ENCODE results near the gene LRP1-AS. TPM values are rescaled to one million over a fixed set of nuclear protein-coding genes. Genes with fewer than 3 reads are reported as not detected.
A peak's percentile ranks its signal among the peaks of the same experiment; 100 is the strongest.

Gene LRP1-AS
- total and polyA plus RNA-seq, 5 donors, result not detected

DNA sequence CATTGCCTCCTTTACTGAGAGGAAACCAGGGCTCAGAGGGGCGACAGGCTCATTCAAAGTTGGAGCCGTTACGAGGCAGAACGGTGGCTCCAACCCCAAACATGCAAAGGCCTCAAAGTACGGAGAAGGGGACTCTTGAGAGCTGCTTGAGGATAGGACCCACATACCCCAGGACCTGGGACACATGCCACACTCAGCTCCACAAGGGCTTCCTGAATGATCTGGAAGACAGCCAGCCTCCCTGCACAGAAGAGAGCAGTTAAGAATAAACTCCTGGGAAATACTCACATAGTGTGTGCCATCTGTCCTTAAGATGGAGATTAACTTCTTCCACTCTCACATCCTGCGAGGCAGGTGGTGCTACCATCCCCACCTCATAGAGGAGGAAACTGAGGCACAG lies 42.6 kb upstream of the LRP1-AS start:
- peak in 1 of 3 donors; percentile 79 for DNase-seq
- 36% methylated on average over 6 of the region's 6 CpGs for WGBS
- peak; percentile 15 to 39 for ATAC-seq
- H3K27ac ChIP-seq (ENCODE audit: low read length), result no peak overlapping the region
- H3K4me1 ChIP-seq (ENCODE audit: control insufficient read depth, insufficient read depth, low read length), result no peaks in the 10 kb centered on the region
- no peaks in the 10 kb centered on the region for H3K27me3 ChIP-seq (ENCODE audit: control insufficient read depth, insufficient read depth)
- intact Hi-C loops (cut with DNase I), result no loop called here
- no peak overlapping the region for H3K4me3 ChIP-seq (ENCODE audit: low read length)
- H3K9me3 ChIP-seq (ENCODE audit: control insufficient read depth, low read length), result no peaks in the 10 kb centered on the region

DNA sequence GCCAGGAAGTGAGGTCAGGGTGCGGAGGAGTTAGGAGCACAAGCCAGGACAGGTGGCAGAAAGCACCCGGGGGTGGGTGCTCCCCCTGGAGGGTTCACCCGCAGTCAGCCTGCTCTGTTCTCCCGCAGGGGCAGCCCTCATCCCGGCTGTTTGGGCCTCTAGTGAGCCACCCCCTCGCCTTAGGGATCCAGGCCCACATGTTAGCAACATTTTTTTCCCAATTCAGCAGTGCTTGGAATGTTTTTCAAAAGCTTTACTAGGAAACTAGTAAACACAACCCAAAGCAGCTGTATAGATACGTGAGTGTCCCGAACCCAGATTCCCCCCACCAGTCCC lies 40.6 kb upstream of the LRP1-AS start:
- Histone ChIP-seq H3K4me1 (ENCODE audit: control insufficient read depth, insufficient read depth, low read length) (no peaks in the 10 kb centered on the region), H3K27ac (ENCODE audit: low read length) (no peak overlapping the region), H3K9me3 (ENCODE audit: control insufficient read depth, low read length) (no peaks in the 10 kb centered on the region), H3K27me3 (ENCODE audit: control insufficient read depth, insufficient read depth) (no peaks in the 10 kb centered on the region), H3K4me3 (ENCODE audit: low read length) (no peak overlapping the region)
- intact Hi-C loops (cut with DNase I), result loop anchor here in 1 of 4 donors (10.0 kb wide), 1 partner anchor 123 kb away; no protein-coding TSS in a partner anchor
- ATAC-seq (no peak), DNase-seq (no peak)
- WGBS, result 79% methylated on average over 8 of the region's 8 CpGs

DNA sequence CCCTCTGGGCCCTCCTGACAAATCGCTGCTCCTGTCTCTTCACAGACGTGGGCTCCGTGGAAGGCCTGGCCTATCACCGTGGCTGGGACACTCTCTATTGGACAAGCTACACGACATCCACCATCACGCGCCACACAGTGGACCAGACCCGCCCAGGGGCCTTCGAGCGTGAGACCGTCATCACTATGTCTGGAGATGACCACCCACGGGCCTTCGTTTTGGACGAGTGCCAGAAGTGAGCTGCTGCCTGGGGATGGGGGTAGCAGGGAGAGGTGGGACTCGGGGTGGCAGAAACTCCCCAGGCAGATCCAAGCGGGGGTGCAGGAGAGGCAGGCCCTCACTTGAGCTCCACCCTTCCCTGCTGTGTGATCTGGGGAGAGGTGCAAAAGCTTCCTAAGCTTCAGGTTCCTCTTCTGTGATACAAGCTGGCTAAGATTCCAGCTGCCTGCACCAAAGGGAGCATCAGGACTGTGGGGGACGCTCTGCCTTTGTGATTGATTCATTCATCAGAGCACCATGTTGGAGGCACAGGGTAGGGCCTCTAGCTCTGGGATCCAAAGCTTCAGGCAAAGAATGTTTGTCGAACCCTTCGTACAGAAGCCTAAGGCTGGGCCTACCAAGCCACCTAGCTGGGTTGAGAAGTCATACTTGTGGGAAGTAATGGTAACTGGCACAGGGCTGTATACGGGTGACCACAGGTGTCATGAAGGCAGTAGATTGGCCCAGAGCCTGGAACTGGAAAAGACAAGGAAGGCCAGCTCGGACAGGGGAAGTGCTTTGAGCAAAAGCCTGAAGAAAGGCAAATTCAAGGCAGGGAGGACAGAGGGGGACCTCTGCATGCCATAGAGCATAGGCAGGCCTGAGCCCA lies 40.0 kb upstream of the LRP1-AS start:
- 59% methylated on average over 21 of the region's 21 CpGs for WGBS
- H3K27ac ChIP-seq (ENCODE audit: low read length), result no peak overlapping the region
- intact Hi-C loops (cut with DNase I), result loop anchor here in 1 of 4 donors (10.0 kb wide), 1 partner anchor 123 kb away; no protein-coding TSS in a partner anchor

DNA sequence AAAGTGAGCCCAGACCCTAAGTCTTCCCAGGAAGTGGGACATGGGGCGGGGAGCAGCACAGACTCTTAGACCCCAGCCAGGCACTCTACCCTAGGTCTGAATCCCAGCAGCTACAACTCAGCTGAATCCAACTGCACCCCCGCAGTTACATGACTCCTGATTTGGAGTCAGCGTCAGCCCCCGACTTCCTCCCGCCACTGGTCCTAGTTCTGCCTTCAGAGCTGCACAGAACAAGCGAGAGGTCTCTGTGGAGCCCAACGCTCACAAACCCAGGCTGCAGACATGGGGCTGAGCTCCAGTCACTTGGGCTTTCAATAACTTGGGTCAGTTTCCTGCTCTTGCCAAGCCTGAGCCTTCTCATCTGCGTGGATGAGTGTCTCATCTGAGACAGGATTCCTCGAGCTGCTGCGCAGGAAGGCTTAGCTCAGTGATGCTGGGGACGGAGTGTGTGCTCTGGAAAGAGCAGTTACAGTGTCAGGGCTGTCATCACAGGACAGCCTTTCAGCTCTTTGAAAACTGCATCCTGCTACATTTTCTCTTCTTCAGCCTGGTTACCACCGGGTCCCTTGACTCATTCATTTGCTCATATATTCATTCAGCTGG lies 38.6 kb upstream of the LRP1-AS start:
- Histone ChIP-seq H3K27ac (ENCODE audit: low read length) (no peak overlapping the region), H3K4me3 (ENCODE audit: low read length) (no peak overlapping the region), H3K9me3 (ENCODE audit: control insufficient read depth, low read length) (no peaks in the 10 kb centered on the region), H3K4me1 (ENCODE audit: control insufficient read depth, insufficient read depth, low read length) (no peaks in the 10 kb centered on the region), H3K27me3 (ENCODE audit: control insufficient read depth, insufficient read depth) (no peaks in the 10 kb centered on the region)
- WGBS, result 86% methylated on average over 12 of the region's 12 CpGs
- no peak for ATAC-seq
- intact Hi-C loops (cut with DNase I), result loop anchor here in 1 of 4 donors (10.0 kb wide), 1 partner anchor 121 kb away; no protein-coding TSS in a partner anchor
- DNase-seq, result no peak

More for the DNA sequence above, 40.0 kb upstream of the LRP1-AS start:
- Histone ChIP-seq H3K4me1 (ENCODE audit: control insufficient read depth, insufficient read depth, low read length) (no peaks in the 10 kb centered on the region), H3K27me3 (ENCODE audit: control insufficient read depth, insufficient read depth) (no peaks in the 10 kb centered on the region), H3K9me3 (ENCODE audit: control insufficient read depth, low read length) (no peaks in the 10 kb centered on the region), H3K4me3 (ENCODE audit: low read length) (no peak overlapping the region)
- no peak for ATAC-seq
- DNase-seq, result no peak

DNA sequence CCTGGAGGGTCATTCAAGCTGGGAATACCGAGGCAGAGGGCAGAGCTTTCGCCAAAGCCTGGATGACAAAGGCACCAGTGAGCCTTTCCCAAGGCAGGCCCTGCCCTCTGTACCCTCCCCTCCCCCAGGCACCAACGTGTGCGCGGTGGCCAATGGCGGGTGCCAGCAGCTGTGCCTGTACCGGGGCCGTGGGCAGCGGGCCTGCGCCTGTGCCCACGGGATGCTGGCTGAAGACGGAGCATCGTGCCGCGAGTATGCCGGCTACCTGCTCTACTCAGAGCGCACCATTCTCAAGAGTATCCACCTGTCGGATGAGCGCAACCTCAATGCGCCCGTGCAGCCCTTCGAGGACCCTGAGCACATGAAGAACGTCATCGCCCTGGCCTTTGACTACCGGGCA lies 38.0 kb upstream of the LRP1-AS start:
- ATAC-seq (no peak), DNase-seq (no peak)

DNA sequence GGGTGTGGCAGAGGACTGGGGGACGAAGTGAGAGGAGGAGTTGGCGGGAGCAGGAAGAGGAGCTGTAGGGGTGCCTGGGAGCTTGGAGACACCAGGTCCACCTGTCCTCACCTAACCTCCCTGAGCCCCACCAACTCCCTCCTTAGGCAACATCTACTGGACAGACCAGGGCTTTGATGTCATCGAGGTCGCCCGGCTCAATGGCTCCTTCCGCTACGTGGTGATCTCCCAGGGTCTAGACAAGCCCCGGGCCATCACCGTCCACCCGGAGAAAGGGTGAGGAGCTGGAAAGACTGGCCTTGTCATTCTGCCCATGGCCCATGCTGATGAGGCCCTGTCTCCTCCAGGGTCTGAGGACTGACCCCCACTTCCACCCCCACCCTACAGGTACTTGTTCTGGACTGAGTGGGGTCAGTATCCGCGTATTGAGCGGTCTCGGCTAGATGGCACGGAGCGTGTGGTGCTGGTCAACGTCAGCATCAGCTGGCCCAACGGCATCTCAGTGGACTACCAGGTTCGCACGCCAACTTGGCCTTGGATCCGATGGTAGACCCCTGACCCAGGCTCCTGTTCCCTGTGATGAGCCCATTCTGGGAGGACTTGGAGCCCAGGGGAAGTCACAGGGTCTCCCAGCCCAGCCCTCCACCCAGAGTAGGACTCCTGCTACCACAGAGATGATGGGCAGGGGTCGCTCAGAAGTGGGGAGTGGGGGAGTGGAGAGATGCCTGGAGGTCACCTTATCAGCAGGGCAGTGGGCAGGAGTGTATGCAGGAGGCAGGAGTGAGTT lies 36.7 kb upstream of the LRP1-AS start:
- no peak overlapping the region for H3K4me3 ChIP-seq (ENCODE audit: low read length)
- DNase-seq, result peak in 1 of 3 donors; percentile 38
- H3K27ac ChIP-seq (ENCODE audit: low read length), result no peak overlapping the region
- H3K4me1 ChIP-seq (ENCODE audit: control insufficient read depth, insufficient read depth, low read length), result no peaks in the 10 kb centered on the region
- intact Hi-C loops (cut with DNase I), result loop anchor here in 3 of 4 donors (2.0 to 10.0 kb wide), 3 partner anchors 59 to 119 kb away; no protein-coding TSS in a partner anchor
- H3K9me3 ChIP-seq (ENCODE audit: control insufficient read depth, low read length), result no peaks in the 10 kb centered on the region
- 93% methylated on average over 22 of the region's 22 CpGs for WGBS
- H3K27me3 ChIP-seq (ENCODE audit: control insufficient read depth, insufficient read depth), result no peaks in the 10 kb centered on the region
- ATAC-seq, result no peak

More for the DNA sequence above, 38.0 kb upstream of the LRP1-AS start:
- Histone ChIP-seq H3K4me1 (ENCODE audit: control insufficient read depth, insufficient read depth, low read length) (no peaks in the 10 kb centered on the region), H3K27me3 (ENCODE audit: control insufficient read depth, insufficient read depth) (no peaks in the 10 kb centered on the region), H3K4me3 (ENCODE audit: low read length) (no peak overlapping the region), H3K27ac (ENCODE audit: low read length) (no peak overlapping the region), H3K9me3 (ENCODE audit: control insufficient read depth, low read length) (no peaks in the 10 kb centered on the region)
- WGBS, result 92% methylated on average over 25 of the region's 25 CpGs
- intact Hi-C loops (cut with DNase I), result loop anchor here in 1 of 4 donors (10.0 kb wide), 1 partner anchor 121 kb away; no protein-coding TSS in a partner anchor

DNA sequence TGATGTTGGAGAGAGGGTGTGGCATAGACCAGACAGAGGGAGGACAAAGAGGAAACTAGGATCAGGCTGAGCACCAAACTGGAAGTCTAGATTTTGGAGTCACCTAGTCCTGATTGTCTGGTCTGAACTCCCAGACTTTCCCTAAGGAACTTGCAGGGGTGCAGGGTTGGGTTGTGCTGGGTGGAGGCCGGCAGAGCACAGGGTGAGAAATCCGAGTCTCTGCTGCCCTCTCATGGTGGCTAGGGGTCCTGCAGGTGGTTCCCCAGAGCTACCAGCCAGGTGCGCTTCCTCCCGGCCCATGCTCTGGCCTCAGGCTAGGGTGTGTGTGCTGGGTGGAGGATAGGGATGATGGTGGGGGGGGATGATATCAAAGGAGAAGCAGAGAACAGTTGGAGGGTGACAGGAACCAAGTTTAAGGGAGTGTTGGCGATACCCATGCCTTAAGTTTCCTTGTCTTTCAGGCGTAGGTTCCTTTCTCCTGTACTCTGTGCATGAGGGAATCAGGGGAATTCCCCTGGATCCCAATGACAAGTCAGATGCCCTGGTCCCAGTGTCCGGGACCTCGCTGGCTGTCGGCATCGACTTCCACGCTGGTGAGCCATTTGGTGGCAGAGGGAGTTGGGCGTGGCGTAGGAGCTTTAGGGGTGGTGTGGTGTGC lies 35.6 kb upstream of the LRP1-AS start:
- H3K4me1 ChIP-seq (ENCODE audit: control insufficient read depth, insufficient read depth, low read length), result no peaks in the 10 kb centered on the region
- no peak overlapping the region for H3K4me3 ChIP-seq (ENCODE audit: low read length)
- DNase-seq, result peak; percentile 63 to 88 (median 86)
- H3K9me3 ChIP-seq (ENCODE audit: control insufficient read depth, low read length), result no peaks in the 10 kb centered on the region
- intact Hi-C loops (cut with DNase I), result loop anchor here in 3 of 4 donors (2.0 to 10.0 kb wide), 3 partner anchors 58 to 118 kb away; no protein-coding TSS in a partner anchor
- ATAC-seq, result peak; percentile 72 to 75
- H3K27ac ChIP-seq (ENCODE audit: low read length), result no peak overlapping the region
- WGBS, result 66% methylated on average over 13 of the region's 13 CpGs
- no peaks in the 10 kb centered on the region for H3K27me3 ChIP-seq (ENCODE audit: control insufficient read depth, insufficient read depth)

DNA sequence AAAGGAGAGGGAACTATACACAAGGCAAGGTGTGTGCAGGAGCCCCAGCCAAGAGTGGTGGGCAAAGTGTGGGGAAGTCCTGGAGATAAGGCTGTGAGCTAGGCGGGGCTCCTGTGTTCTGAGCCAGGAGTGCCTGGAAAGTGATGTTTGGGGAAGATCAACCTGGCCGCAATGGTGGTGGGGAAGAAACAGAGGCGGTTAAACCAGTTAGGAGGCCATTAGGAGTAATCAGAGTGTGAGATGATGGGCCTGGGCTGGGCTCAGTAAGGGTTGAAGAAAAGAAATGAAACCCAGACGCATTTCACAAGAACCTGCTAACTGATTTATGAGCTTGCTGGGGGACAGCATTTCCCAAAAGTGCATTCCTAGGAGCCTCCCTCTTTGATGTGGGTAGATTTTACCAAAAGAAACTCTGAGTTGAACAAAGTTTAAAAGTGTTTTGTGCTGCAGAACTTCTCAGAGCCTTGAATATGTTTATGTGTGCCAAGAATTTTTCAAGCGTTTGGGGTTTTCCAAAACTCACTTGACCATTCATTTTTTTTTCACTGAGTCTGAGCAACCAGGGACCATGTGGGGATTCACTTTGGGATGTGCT lies 34.2 kb upstream of the LRP1-AS start:
- no peaks in the 10 kb centered on the region for H3K27me3 ChIP-seq (ENCODE audit: control insufficient read depth, insufficient read depth)
- WGBS, result 79% methylated on average over 5 of the region's 5 CpGs
- H3K9me3 ChIP-seq (ENCODE audit: control insufficient read depth, low read length), result no peaks in the 10 kb centered on the region
- no peak overlapping the region for H3K27ac ChIP-seq (ENCODE audit: low read length)
- intact Hi-C loops (cut with DNase I), result loop anchor here in 3 of 4 donors (2.0 to 10.0 kb wide), 3 partner anchors 57 to 117 kb away; no protein-coding TSS in a partner anchor
- no peak overlapping the region for H3K4me3 ChIP-seq (ENCODE audit: low read length)
- no peak for ATAC-seq
- DNase-seq, result no peak
- no peaks in the 10 kb centered on the region for H3K4me1 ChIP-seq (ENCODE audit: control insufficient read depth, insufficient read depth, low read length)

DNA sequence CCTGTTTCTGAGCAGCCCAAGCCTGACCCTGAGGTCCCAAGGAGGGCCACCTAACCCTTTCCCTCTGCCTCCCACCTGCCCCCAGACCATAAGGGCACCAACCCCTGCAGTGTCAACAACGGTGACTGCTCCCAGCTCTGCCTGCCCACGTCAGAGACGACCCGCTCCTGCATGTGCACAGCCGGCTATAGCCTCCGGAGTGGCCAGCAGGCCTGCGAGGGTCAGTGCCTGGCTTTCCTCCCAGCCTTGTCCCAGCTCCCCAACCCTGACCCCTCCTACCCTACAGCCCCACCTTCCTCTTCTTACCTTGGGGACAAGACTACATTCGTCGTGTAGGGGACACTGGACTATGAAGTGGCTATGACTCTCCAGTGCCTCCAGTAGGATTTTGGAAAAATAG lies 33.7 kb upstream of the LRP1-AS start:
- whole genome bisulfite sequencing, result 78% methylated on average over 9 of the region's 9 CpGs
- Histone ChIP-seq H3K4me1 (ENCODE audit: control insufficient read depth, insufficient read depth, low read length) (no peaks in the 10 kb centered on the region), H3K27me3 (ENCODE audit: control insufficient read depth, insufficient read depth) (no peaks in the 10 kb centered on the region), H3K9me3 (ENCODE audit: control insufficient read depth, low read length) (no peaks in the 10 kb centered on the region), H3K27ac (ENCODE audit: low read length) (no peak overlapping the region), H3K4me3 (ENCODE audit: low read length) (no peak overlapping the region)
- DNase-seq (no peak), ATAC-seq (no peak)
- intact Hi-C loops (cut with DNase I), result loop anchor here in 2 of 4 donors (5.0 to 10.0 kb wide), 2 partner anchors 114 to 116 kb away; no protein-coding TSS in a partner anchor
